Inferior parietal cortex (tissue), 1 donor: ENCODE measurements around the gene KIRREL3.

Source experiments
- DNase-seq: peaks from one replicate; pipeline ENCODE4 v3.0.0-alpha.2; 2016; ENCODE audit errors: extremely low spot score

The KIRREL3 gene

GRCh38 chr11:126740846-126741245, 259.7 kb downstream of the KIRREL3 start:
- no peak for DNase-seq

DNA sequence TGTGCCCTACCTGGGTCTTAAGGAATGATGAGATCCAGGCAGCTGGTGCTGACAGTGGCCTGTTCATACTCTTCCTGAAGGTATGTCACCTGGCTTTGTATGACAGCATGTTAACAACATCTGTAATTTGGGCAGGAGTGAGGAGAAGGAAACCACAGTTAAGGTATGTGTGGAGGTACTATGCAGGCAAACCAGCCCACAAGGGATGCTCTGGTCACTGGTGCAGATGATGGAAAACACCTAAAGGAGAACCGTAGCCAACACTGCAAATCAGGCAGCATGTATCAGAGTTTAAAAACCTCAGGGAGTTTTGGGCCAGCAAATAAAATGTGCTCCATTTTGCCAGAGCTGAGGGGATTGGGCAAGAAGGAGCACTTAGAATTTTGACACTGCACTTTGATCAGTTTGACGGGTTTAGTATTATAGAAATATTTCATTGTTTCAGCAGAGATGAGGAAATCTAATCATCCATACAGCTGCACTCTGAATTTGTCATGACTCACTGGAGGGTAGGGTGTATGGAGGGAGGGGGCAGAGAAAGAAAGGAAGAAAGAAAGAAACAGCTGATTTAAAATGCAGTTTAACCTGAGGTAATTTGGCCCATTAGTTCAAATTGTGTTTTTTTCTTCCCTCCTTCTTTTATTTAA, 260.9 kb downstream of the KIRREL3 start:
- DNase-seq = no peak

DNA sequence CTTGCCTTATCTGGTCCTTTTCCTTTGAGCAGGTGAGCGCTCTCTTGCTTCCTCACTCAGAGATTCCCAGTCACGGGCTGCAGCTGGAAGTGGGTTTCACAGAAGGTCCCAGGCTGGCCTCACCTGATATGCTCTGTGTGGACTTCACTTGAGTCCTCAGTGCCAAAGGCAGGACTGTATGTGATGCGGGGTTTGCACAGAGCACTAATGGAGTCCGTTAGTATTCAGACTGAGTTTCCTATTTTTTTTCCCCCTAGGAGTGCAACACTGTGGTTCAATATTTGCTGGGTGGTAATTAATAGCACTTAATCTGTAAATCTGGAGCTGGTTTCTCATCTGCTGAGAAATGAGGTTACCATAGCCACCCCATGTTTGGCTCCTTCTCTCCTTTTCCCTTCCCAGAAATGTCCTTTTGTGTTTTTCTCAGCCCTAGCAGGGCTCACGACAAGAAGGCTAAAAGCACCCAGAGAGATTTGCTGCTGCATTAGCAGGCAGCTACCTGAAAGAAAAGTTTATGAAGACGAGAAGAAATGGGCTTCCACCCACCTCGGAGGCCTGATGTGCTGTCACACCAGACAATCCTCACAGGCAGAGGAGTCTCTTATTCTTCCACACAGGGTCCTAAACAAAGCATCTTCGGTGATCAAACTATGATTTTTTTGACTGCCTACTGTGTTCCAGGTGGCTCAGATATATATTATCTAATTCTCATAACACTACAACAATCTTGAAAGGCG, 262.1 kb downstream of the KIRREL3 start:
- DNase-seq = no peak

GRCh38 chr11:126736682-126737572, 263.6 kb downstream of the KIRREL3 start:
- DNase-seq = no peak

DNA sequence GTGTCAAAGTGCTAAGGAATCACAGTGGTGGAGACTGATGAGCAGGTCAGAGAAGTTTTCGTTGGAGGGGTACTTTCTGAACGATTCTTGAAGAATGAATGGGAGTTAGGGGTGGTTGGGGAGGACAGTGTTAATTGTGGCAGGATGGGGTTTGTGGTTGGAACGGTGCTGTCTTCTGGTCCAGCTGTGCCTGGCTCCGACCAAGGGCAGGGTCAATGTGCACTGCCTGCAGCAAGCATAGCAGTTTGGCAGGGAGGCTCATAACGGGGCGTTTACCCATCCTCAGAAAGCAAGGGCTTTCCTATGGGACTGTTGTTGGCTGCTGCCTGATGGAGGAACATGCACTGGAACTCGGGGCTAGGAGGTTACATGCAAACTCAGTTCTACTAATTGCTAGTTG, 265.8 kb downstream of the KIRREL3 start:
- DNase-seq = no peak

GRCh38 chr11:126733685-126734084, 266.9 kb downstream of the KIRREL3 start:
- no peak for DNase-seq

- DNase-seq = no peak
These were observed 267.6 kb downstream of the KIRREL3 start for GRCh38 chr11:126732981-126733380.

DNA sequence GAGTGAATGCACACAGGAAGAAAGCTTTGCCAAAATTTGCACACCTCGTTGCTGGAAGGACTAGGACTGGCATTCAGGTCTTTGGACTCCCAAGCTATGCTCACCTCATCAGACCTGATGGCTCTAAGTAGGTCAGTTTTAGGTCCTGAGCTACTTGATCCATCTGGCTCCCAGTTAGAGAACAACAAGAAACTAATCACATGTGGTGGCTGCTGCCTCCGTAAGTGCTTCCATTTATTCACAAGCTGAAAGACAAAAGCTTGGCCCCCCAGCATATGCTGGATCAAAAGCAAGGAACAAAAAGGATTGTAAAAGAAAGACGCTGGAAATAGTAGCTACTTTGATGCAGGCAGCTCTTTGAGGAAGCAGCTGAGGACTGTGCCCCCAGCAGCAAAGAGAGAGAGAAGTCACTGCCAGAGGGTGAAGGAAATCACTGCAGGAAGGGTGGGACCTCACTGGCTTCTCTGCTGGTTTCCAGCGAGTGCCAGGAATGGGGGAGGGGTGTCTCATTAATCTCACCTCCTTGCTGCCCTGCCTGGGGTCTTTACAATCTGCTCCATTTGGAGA, 268.9 kb downstream of the KIRREL3 start:
- DNase-seq = no peak

DNA sequence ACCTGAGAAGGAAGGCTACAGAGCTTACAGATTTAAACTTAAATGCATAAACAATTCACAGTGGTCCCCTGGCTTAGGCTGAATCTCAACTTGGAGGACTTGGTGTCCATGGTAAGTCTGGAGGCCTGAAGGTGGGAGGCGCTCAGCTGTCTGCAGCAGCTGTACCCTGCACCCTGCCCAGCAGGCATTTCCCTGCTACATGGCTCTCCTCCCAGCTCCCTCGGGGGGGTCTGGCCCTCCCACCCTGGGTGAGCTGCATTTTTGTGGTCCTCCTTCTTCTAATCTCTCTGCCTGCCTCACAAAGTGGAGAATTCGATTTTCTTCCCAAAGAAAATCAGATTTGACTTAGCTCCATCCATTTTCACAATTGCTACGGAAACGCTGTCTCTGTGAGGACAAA, 273.2 kb downstream of the KIRREL3 start:
- DNase-seq = no peak

DNA sequence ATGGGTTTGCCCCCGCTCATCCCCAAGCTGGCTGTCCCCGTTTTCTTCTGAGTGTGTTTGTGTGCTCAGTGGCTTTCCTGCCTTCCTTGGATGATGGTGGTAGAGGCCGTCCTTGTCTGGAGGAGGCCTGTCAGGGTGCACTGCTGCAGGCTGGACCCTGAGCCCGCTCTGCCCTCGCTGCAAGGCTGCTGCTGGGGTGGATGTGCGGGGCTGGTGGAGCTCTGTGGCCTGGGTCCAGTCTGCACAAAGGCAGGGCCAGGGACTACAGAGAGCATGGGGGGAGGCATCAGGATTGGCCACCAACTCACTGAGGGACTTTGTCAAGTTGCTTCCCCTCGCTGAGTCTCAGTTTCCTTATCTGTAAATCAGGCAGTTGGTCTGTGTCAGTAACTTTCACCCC, 275.0 kb downstream of the KIRREL3 start:
- DNase-seq = no peak

GRCh38 chr11:126725043-126725442, 275.5 kb downstream of the KIRREL3 start:
- DNase-seq = no peak

DNA sequence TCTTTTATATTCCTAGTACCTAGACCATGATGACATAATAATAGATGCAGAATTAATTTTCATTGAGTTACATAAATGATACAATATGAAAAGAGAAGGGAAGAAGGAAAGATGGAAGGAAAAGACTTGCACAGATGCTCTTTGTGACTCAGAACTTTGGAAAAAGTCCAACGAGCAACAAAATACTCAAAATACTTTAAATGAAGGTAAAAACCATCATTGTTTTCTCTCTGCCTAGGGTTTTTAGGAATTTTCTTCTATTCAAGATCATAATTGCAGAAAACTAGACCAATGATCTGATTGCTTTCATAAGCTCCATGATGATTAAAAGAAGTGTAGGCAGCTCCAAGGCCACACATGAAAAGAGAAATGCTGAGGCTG, 276.9 kb downstream of the KIRREL3 start:
- DNase-seq = peak; percentile 35

- peak; percentile 53 for DNase-seq
These were observed 277.5 kb downstream of the KIRREL3 start for GRCh38 chr11:126722956-126723664.

- DNase-seq = no peak
These were observed 278.4 kb downstream of the KIRREL3 start for GRCh38 chr11:126722006-126722736.

GRCh38 chr11:126720539-126721235, 279.9 kb downstream of the KIRREL3 start:
- DNase-seq = no peak

GRCh38 chr11:126719740-126720139, 280.8 kb downstream of the KIRREL3 start:
- no peak for DNase-seq

- DNase-seq = no peak
These were observed 282.3 kb downstream of the KIRREL3 start for GRCh38 chr11:126718276-126718675.

- peak; percentile 80 for DNase-seq
These were observed 284.0 kb downstream of the KIRREL3 start for GRCh38 chr11:126716456-126717083.

GRCh38 chr11:126713806-126714205, 286.8 kb downstream of the KIRREL3 start:
- DNase-seq = no peak
